Calu3 (cell line): ENCODE measurements around the gene ARMC5. TPM values are rescaled to one million over a fixed set of nuclear protein-coding genes. Genes with fewer than 3 reads are reported as not detected.
"Not testable (repeated sequence)": the region's sequence is repeated elsewhere in the genome, so short reads cannot be mapped to it uniquely, and the experiment has no call there.

Experiments
- BruUV-seq: library from RNA; stranded (reverse); fragments of 400-500 nt; replicated peaks from 2 replicates; lab custom pipeline; 2021; lab: Mats Ljungman, UMichigan
- CTCF ChIA-PET: fragments of 300-600 bp; sonication (Branson Sonifier 250); formaldehyde crosslinking; loops from one replicate; lab custom pipeline; 2022; ENCODE audit warnings: antibody characterized with exemption; lab: Charles Lee
- DNase-seq: peaks from one replicate; pipeline ENCODE4 v3.0.0; 2022
- H3K27ac Mint-ChIP-seq: one replicate; pipeline ENCODE4 v1.8.0; 2022; ENCODE audit warnings: mixed read lengths; ENCODE audit not compliant: unreplicated experiment
- H3K27me3 Mint-ChIP-seq: one replicate; pipeline ENCODE4 v1.8.0; 2022; ENCODE audit warnings: mixed read lengths; ENCODE audit not compliant: unreplicated experiment
- H3K36me3 Mint-ChIP-seq: one replicate; pipeline ENCODE4 v1.8.0; 2022; ENCODE audit warnings: mild to moderate bottlenecking, moderate library complexity, mixed read lengths; ENCODE audit not compliant: insufficient read depth, unreplicated experiment
- H3K4me1 Mint-ChIP-seq: one replicate; pipeline ENCODE4 v1.8.0; 2022; ENCODE audit warnings: mild to moderate bottlenecking, low read depth, mixed read lengths; ENCODE audit not compliant: unreplicated experiment
- H3K4me3 Mint-ChIP-seq: one replicate; pipeline ENCODE4 v1.8.0; 2022; ENCODE audit warnings: mild to moderate bottlenecking, low read depth, moderate library complexity, mixed read lengths; ENCODE audit not compliant: unreplicated experiment
- H3K9me3 Mint-ChIP-seq: one replicate; pipeline ENCODE4 v1.8.0; 2022; ENCODE audit warnings: low read depth, mixed read lengths; ENCODE audit not compliant: unreplicated experiment
- CTCF ChIP-seq: fragments of 200-600 bp; IDR thresholded peaks from one replicate; pipeline ENCODE4 v1.8.0; 2022; ENCODE audit warnings: antibody characterized with exemption; ENCODE audit not compliant: unreplicated experiment
- intact Hi-C: fragments of 100-400 bp; cut with micrococcal nuclease; formaldehyde crosslinking; loops from one replicate; pipeline ENCODE4 v1.10.0; 2022; ENCODE audit not compliant: unreplicated experiment
- total RNA-seq: library from RNA; stranded (reverse); gene quantifications from 2 replicates; pipeline ENCODE4 v1.2.3, GENCODE V29; 2022

ARMC5 gene
- total RNA-seq, 1 experiment from 2014 or later = 13.6 TPM

DNA sequence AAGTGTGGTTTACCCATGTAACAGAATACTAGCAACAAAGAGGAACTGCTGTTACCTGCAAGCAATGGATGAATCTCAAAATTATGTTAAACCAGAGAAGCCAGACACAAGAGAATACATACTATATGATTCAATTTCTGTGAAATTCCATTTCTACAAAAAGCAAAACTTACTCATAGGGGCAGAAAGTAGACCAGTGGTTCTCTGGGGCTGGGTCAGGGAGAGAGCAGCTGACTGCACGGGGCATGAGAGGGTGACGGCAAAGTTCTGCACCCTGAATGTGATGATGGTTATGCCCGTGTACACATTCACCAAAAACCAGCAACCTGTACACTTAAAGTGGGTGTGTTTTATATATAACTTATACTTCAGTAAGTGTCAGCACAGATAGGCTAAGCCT lies 19.8 kb upstream of the ARMC5 start:
- CTCF ChIA-PET = no interaction called here
- peaks cover 8% of the 10 kb centered on the region for H3K27me3 Mint-ChIP-seq
- H3K4me3 Mint-ChIP-seq = no peak overlapping the region
- peaks cover 17% of the 10 kb centered on the region for H3K36me3 Mint-ChIP-seq
- intact Hi-C loops = no loop called here
- no peak overlapping the region for H3K27ac Mint-ChIP-seq
- DNase-seq = no peak
- BruUV-seq = no TSS peak
- H3K4me1 Mint-ChIP-seq = peaks cover 7% of the 10 kb centered on the region
- no peak for TF ChIP-seq CTCF
- no peaks in the 10 kb centered on the region for H3K9me3 Mint-ChIP-seq

GRCh38 chr16:31440516-31441184 lies 18.7 kb upstream of the ARMC5 start:
- CTCF ChIA-PET = no interaction called here
- H3K9me3 Mint-ChIP-seq = no peaks in the 10 kb centered on the region

DNA sequence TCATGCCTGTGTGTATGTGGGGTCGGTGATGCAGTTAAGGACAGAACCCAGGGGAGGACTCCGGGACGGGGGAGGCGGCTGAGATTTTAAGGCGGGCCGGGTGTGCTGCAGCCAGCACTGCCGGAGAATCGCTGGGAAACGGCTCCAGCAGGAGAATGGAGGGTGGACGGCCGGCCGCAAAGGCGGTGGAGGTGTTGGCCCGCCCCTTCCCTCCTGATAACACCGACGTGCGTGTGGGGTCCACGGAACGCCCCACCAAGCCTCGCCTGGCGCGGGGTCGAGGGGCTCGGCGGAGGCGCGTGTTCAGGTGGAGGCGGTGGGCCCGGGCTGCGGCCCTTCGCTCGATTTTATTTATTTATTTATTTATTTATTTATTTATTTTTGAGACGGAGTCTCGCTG lies 17.3 kb upstream of the ARMC5 start:
- DNase-seq = no peak
- peaks cover 7% of the 10 kb centered on the region for H3K4me1 Mint-ChIP-seq
- intact Hi-C loops = loop anchor here (5.0 kb wide), 2 partner anchors 55 to 240 kb away; partner anchors contain the start of gene PYCARD
- no TSS peak for BruUV-seq
- no peaks in the 10 kb centered on the region for H3K9me3 Mint-ChIP-seq
- CTCF ChIA-PET = interaction anchor here (0.6 to 1.3 kb wide), 5 partner anchors 16 to 325 kb away, joined by 3 to 5 read pairs (median 4); partner anchors contain the start of gene ARMC5
- peaks cover 17% of the 10 kb centered on the region for H3K36me3 Mint-ChIP-seq
- peak overlapping the region; percentile 72 for H3K4me3 Mint-ChIP-seq
- peaks cover 8% of the 10 kb centered on the region for H3K27me3 Mint-ChIP-seq
- TF ChIP-seq CTCF = no peak
- peak overlapping the region; percentile 62 for H3K27ac Mint-ChIP-seq

More at GRCh38 chr16:31440516-31441184, 18.7 kb upstream of the ARMC5 start:
- H3K4me1 Mint-ChIP-seq = peaks cover 7% of the 10 kb centered on the region
- DNase-seq = no peak
- H3K27ac Mint-ChIP-seq = no peak overlapping the region
- no peak for TF ChIP-seq CTCF
- intact Hi-C loops = loop anchor here (5.0 kb wide), 2 partner anchors 53 to 238 kb away; partner anchors contain the start of gene PYCARD
- H3K36me3 Mint-ChIP-seq = peaks cover 17% of the 10 kb centered on the region
- H3K4me3 Mint-ChIP-seq = no peak overlapping the region
- no TSS peak for BruUV-seq
- peaks cover 8% of the 10 kb centered on the region for H3K27me3 Mint-ChIP-seq

DNA sequence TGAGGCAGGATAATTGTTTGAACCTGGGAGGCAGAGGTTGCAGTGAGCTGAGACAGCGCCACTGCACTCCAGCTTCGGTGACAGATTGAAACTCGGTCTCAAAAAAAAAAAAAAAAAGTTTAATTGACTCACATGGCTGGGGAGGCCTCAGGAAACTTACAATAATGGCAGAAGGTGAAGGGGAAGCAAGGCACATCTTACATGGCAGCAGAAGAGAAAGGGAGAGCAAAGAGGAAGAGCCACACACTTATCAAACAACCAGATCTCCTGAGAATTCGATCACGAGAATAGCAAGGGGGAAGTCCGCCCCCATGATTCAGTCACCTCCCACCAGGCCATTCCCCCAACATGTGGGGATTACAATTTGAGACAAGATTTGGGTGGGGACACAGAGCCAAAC lies 13.4 kb upstream of the ARMC5 start:
- BruUV-seq, H3K9me3 Mint-ChIP-seq, H3K27ac Mint-ChIP-seq, intact Hi-C loops, H3K4me1 Mint-ChIP-seq, H3K27me3 Mint-ChIP-seq, DNase-seq, H3K4me3 Mint-ChIP-seq: not testable (repeated sequence)
- H3K36me3 Mint-ChIP-seq = peaks cover 17% of the 10 kb centered on the region
- CTCF ChIA-PET = interaction anchor here (0.7 to 1.0 kb wide), 2 partner anchors 12 to 493 kb away, joined by 3 to 6 read pairs; no protein-coding TSS in a partner anchor
